ENCODE measurements around the gene PNMA6A. TPM values are rescaled to one million over a fixed set of nuclear protein-coding genes. Genes with fewer than 3 reads are reported as not detected.
"Not testable (repeated sequence)": the region's sequence is repeated elsewhere in the genome, so short reads cannot be mapped to it uniquely, and the experiment has no call there.

The PNMA6A gene
- total RNA-seq (1 to 10 TPM in 2 of 4 donors, under 1 TPM in 2; 0.36 to 3.1 (median 1.1) TPM), polyA plus RNA-seq (1 to 10 TPM in 1 of 3 donors, under 1 TPM in 2; 0.23 to 1.1 (median 0.60) TPM)

- DNase-seq; H3K27ac ChIP-seq; intact Hi-C loops (cut with DNase I); H3K27me3 ChIP-seq; H3K9me3 ChIP-seq; H3K36me3 ChIP-seq; H3K4me3 ChIP-seq; H3K4me1 ChIP-seq: not testable (repeated sequence)
- no CpG with 5 or more reads among the region's 76 CpGs for WGBS, 2 donors
Measured at GRCh38 chrX:153071909-153072583, at the start of gene PNMA6A. Gene PNMA6A (plus strand): TSS chrX:153072454. CDS start chrX:153073063, 609 bp downstream.

GRCh38 chrX:153026501-153026900 lies 45.8 kb upstream of the PNMA6A start:
- H3K36me3 ChIP-seq; intact Hi-C loops (cut with DNase I); H3K4me1 ChIP-seq; H3K27me3 ChIP-seq; H3K4me3 ChIP-seq; DNase-seq; H3K27ac ChIP-seq; H3K9me3 ChIP-seq: not testable (repeated sequence)
- 81 to 89% methylated on average over 2 of the region's 2 CpGs for WGBS, 2 donors

- H3K9me3 ChIP-seq; H3K4me3 ChIP-seq; H3K4me1 ChIP-seq; H3K27me3 ChIP-seq; H3K36me3 ChIP-seq; H3K27ac ChIP-seq; DNase-seq; intact Hi-C loops (cut with DNase I): not testable (repeated sequence)
- WGBS, 2 donors, result 80 to 84% methylated on average over 11 of the region's 11 CpGs
Measured at GRCh38 chrX:153028487-153028886, 43.8 kb upstream of the PNMA6A start.

GRCh38 chrX:153029162-153029561 lies 43.1 kb upstream of the PNMA6A start:
- intact Hi-C loops (cut with DNase I), result no loop called here
- TF ChIP-seq CTCF (IDR thresholded peaks at IDR 0.05) (no peak), EP300 (IDR thresholded peaks at IDR 0.05) (no peak), POLR2AphosphoS5 (IDR thresholded peaks at IDR 0.05) (no peak), POLR2A (IDR thresholded peaks at IDR 0.05) (no peak)
- 57 to 75% methylated on average over 2 of the region's 2 CpGs for WGBS, 2 donors
- Histone ChIP-seq H3K9me3 (no peaks in the 10 kb centered on the region), H3K27me3 (peaks cover 0 to 2% (median 0%) of the 10 kb centered on the region in 3 donors), H3K27ac (no peak overlapping the region), H3K4me1 (peaks cover 0 to 4% (median 0%) of the 10 kb centered on the region in 4 donors), H3K4me3 (no peak overlapping the region), H3K36me3 (no peaks in the 10 kb centered on the region)
- no peak for DNase-seq

GRCh38 chrX:153029875-153030274 lies 42.4 kb upstream of the PNMA6A start:
- intact Hi-C loops (cut with DNase I), result no loop called here
- Histone ChIP-seq H3K9me3 (no peaks in the 10 kb centered on the region), H3K4me3 (no peak overlapping the region), H3K27me3 (peaks cover 0 to 2% (median 0%) of the 10 kb centered on the region in 3 donors), H3K4me1 (peaks cover 0 to 4% (median 0%) of the 10 kb centered on the region in 4 donors), H3K36me3 (no peaks in the 10 kb centered on the region), H3K27ac (no peak overlapping the region)
- no peak for DNase-seq
- 92 to 94% methylated on average over 11 of the region's 11 CpGs for WGBS, 2 donors
- no peak for TF ChIP-seq POLR2A (IDR thresholded peaks at IDR 0.05)
- TF ChIP-seq POLR2AphosphoS5 (IDR thresholded peaks at IDR 0.05), result no peak

GRCh38 chrX:153030801-153031200 lies 41.5 kb upstream of the PNMA6A start:
- TF ChIP-seq POLR2AphosphoS5 (IDR thresholded peaks at IDR 0.05) (no peak), POLR2A (IDR thresholded peaks at IDR 0.05) (no peak), EP300 (IDR thresholded peaks at IDR 0.05) (no peak), CTCF (IDR thresholded peaks at IDR 0.05) (no peak)
- H3K9me3 ChIP-seq, result no peaks in the 10 kb centered on the region
- 92% methylated on average over 12 of the region's 12 CpGs for WGBS, 2 donors
- intact Hi-C loops (cut with DNase I), result no loop called here
- H3K27me3 ChIP-seq, result peaks cover 0 to 2% (median 0%) of the 10 kb centered on the region in 3 donors
- peaks cover 0 to 4% (median 0%) of the 10 kb centered on the region in 4 donors for H3K4me1 ChIP-seq
- DNase-seq, result no peak
- H3K36me3 ChIP-seq, result no peaks in the 10 kb centered on the region
- H3K4me3 ChIP-seq, result no peak overlapping the region
- no peak overlapping the region for H3K27ac ChIP-seq

Data from sigmoid colon (tissue), 7 donors.